Fibroblast of lung (primary cell): ENCODE measurements around the gene RNASE2. TPM values are rescaled to one million over a fixed set of nuclear protein-coding genes. Genes with fewer than 3 reads are reported as not detected.
A peak's percentile ranks its signal among the peaks of the same experiment; 100 is the strongest.
"Not testable (repeated sequence)": the region's sequence is repeated elsewhere in the genome, so short reads cannot be mapped to it uniquely, and the experiment has no call there.

Experiments used
- DNase-seq, 2 donors: peaks; one replicate each; pipeline versions ENCODE4 v3.0.0 to v3.0.0-alpha.2; 2010; ENCODE audit warnings: low read depth in 2 of 2
- H2AFZ ChIP-seq: 2 replicates; pipeline ENCODE4 v1.5.1; 2012; ENCODE audit warnings: low read length, control low read depth, inconsistent platforms
- H3K27ac ChIP-seq: 2 replicates; pipeline ENCODE4 v1.5.1; 2011; ENCODE audit warnings: low read length, control low read depth; ENCODE audit not compliant: insufficient read depth
- H3K27me3 ChIP-seq: 2 replicates; pipeline ENCODE4 v1.5.1; 2011; ENCODE audit warnings: mild to moderate bottlenecking, low read length; ENCODE audit not compliant: control insufficient read depth, insufficient read depth
- H3K36me3 ChIP-seq: 2 replicates; pipeline ENCODE4 v1.5.1; 2011; ENCODE audit warnings: low read length; ENCODE audit not compliant: control insufficient read depth, insufficient read depth
- H3K4me1 ChIP-seq: 2 replicates; pipeline ENCODE4 v1.5.1; 2011; ENCODE audit warnings: low read length; ENCODE audit not compliant: control insufficient read depth, insufficient read depth; ENCODE audit errors: extremely low read depth
- H3K4me2 ChIP-seq: 2 replicates; pipeline ENCODE4 v1.5.1; 2011; ENCODE audit warnings: low read length, control low read depth; ENCODE audit not compliant: insufficient read depth; ENCODE audit errors: extremely low read depth
- H3K4me3 ChIP-seq, 4 experiments: fragments of 200-600 bp in 1 of 4; sonication (generic) in 1 of 4; replicated peaks in 1 of 4; 2 replicates each; pipeline ENCODE4 v1.5.1; 2011 to 2016; ENCODE audit warnings: low read length in 4 of 4, low read depth in 3 of 4, mild to moderate bottlenecking in 3 of 4, control low read depth in 2 of 4, inconsistent platforms in 1 of 4, mixed read lengths in 1 of 4; ENCODE audit not compliant: insufficient read depth in 1 of 4; ENCODE audit errors: control extremely low read depth in 1 of 4
- H3K79me2 ChIP-seq: 2 replicates; pipeline ENCODE4 v1.5.1; 2012; ENCODE audit warnings: mild to moderate bottlenecking, low read length, inconsistent platforms; ENCODE audit not compliant: control insufficient read depth, insufficient read depth
- H3K9ac ChIP-seq: 2 replicates; pipeline ENCODE4 v1.5.1; 2011; ENCODE audit warnings: mild to moderate bottlenecking, low read length, control low read depth; ENCODE audit not compliant: insufficient read depth
- H3K9me3 ChIP-seq: 2 replicates; pipeline ENCODE4 v1.5.1; 2012; ENCODE audit warnings: low read depth, low read length; ENCODE audit not compliant: control insufficient read depth, insufficient read depth
- H4K20me1 ChIP-seq: 2 replicates; pipeline ENCODE4 v1.5.1; 2011; ENCODE audit warnings: low read length; ENCODE audit not compliant: control insufficient read depth, insufficient read depth; ENCODE audit errors: extremely low read depth
- EZH2 ChIP-seq: IDR thresholded peaks from 2 replicates; pipeline ENCODE4 v1.5.1; 2012; ENCODE audit warnings: low read length, control low read depth, mild to moderate bottlenecking; ENCODE audit errors: missing control alignments
- polyA plus RNA-seq, 2 donors: library from polyadenylated mRNA; depleted of rRNA in 1 of 2; stranded (reverse) in 1 of 2; unstranded in 1 of 2; fragments of >200 nt; gene quantifications; 2 replicates each; pipeline ENCODE4 v1.2.1, GENCODE V29; 2011 to 2012; ENCODE audit warnings: missing spikeins in 1 of 2
- total RNA-seq: library from RNA; depleted of rRNA; stranded (reverse); fragments of >200 nt; gene quantifications from 2 replicates; pipeline ENCODE4 v1.2.1, GENCODE V29; 2014
- TF ChIP-seq, protein P1 (sequence below), 2 donors: IDR thresholded peaks in 1 of 2; conservative IDR thresholded peaks in 1 of 2; 1 replicate in 1 of 2; 2 replicates in 1 of 2; pipeline ENCODE4 v1.5.1; 2011 to 2012; ENCODE audit warnings: low read length in 2 of 2, control low read depth in 1 of 2, inconsistent platforms in 1 of 2, low read depth in 1 of 2, mild to moderate bottlenecking in 1 of 2

Gene RNASE2
- total and polyA plus RNA-seq, 2 donors (not counting 1 experiment from before 2014, with no cell fraction given), result not detected

DNA sequence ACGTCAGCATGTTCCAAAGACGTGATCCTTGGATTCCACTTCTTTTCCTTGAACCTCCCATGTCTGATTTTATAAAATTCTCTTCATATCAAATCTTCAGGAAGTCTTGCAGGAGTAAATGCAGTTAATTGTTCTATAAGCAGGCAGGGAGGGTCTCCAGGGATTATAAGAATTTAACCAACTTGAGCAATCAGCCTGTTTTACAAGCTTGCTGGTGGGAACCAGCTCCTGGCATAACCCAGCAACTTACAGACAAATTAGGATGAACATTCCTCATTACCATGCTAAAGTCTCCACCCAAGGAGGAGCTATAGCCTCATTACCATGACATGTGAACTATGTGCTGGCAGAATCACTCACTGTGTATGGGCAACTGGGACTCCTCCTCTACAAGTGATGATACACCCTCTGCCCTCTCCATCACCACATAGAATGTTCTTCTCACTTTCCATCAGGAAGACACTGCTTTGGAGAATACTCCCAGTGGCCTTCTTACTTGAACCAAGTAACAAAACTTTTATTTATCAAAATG lies 31.5 kb upstream of the RNASE2 start:
- H3K36me3 ChIP-seq, H3K27ac ChIP-seq, H4K20me1 ChIP-seq, DNase-seq, H3K4me2 ChIP-seq, H3K9me3 ChIP-seq, H3K79me2 ChIP-seq, H3K9ac ChIP-seq, H2AFZ ChIP-seq, H3K4me1 ChIP-seq, H3K4me3 ChIP-seq, H3K27me3 ChIP-seq: not testable (repeated sequence)

DNA sequence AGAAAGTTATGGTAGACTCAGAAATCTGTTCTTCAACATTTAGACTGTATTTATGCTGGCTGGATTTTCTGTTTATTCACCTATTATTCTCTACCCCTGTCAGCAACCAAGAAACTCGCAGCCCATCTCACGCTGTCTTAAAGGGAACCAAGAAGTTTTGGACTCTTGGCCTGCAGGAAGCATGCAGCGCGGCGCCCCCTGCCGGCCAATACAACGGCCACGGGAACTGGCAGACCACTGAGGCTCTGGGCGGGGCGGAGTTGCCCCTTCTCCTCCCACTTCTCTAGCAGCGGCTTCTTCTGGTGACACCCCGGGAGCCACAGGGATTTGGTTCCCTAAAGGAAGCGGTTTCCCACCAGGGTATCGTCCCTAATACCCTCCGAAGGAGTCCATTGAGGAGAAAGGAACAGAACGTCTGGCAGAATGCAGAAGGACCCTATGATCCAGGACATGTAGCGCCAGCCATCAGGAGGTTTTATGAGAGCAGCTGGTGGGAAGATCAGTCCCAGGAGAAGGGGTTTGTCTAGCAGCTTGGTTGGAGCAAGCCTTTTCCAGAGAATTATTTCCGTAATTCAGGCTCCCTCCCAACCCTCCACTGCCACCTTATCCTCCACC lies 21.0 kb upstream of the RNASE2 start:
- Histone ChIP-seq H3K36me3 (no peaks in the 10 kb centered on the region), H3K4me2 (no peak overlapping the region), H3K79me2 (no peaks in the 10 kb centered on the region), H3K9ac (no peak overlapping the region), H4K20me1 (no peaks in the 10 kb centered on the region), H3K4me3 (no peak overlapping the region), H3K27ac (no peak overlapping the region), H3K4me1 (no peaks in the 10 kb centered on the region), H2AFZ (no peak overlapping the region), H3K9me3 (no peaks in the 10 kb centered on the region), H3K27me3 (no peaks in the 10 kb centered on the region)
- TF ChIP-seq, protein P1, sequence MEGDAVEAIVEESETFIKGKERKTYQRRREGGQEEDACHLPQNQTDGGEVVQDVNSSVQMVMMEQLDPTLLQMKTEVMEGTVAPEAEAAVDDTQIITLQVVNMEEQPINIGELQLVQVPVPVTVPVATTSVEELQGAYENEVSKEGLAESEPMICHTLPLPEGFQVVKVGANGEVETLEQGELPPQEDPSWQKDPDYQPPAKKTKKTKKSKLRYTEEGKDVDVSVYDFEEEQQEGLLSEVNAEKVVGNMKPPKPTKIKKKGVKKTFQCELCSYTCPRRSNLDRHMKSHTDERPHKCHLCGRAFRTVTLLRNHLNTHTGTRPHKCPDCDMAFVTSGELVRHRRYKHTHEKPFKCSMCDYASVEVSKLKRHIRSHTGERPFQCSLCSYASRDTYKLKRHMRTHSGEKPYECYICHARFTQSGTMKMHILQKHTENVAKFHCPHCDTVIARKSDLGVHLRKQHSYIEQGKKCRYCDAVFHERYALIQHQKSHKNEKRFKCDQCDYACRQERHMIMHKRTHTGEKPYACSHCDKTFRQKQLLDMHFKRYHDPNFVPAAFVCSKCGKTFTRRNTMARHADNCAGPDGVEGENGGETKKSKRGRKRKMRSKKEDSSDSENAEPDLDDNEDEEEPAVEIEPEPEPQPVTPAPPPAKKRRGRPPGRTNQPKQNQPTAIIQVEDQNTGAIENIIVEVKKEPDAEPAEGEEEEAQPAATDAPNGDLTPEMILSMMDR (conservative IDR thresholded peaks at IDR 0.05 in 1 of 2, IDR thresholded peaks at IDR 0.05 in 1 of 2; ENCODE audit: low read depth in 1 of 2, low read length in 2 of 2), result peak; percentile 36
- TF ChIP-seq EZH2, result no peak
- DNase-seq, result peak in 1 of 2 donors; percentile 5

DNA sequence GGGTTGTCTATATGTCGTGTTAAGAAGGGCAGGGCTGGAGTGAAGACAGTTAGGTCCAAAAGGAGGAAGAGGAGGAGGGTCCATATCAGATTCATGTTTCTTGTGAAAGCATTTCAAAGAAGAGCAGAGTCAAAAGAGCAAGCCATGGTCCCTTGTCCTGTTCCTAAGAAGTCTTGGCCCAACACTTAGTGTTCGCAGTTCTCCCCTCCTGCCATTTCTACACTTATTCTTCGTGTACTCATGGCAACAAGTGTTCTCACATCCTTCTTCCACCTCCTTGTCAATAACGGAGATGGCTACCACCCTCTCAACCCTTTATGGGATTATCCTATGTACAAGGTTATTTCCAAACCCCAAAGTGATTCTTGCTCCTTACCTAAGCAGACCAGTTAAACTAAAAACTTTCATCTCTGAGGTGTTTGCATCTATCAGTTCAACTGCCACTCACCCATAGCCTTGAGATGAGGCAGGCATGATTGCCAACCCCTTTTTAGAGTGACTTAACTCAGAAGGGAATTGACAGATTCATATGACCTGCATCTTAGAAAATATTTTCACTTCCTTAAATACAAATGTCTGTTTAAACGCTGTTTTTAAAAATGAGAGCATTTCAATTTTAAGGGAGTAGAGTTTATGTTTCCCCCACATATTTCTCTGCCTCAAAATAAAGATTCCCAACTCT lies 19.8 kb upstream of the RNASE2 start:
- Histone ChIP-seq H3K36me3 (no peaks in the 10 kb centered on the region), H2AFZ (no peak overlapping the region), H3K4me2 (no peak overlapping the region), H3K27ac (no peak overlapping the region), H3K4me3 (no peak overlapping the region), H4K20me1 (no peaks in the 10 kb centered on the region), H3K9me3 (no peaks in the 10 kb centered on the region), H3K27me3 (no peaks in the 10 kb centered on the region), H3K79me2 (no peaks in the 10 kb centered on the region), H3K9ac (no peak overlapping the region), H3K4me1 (no peaks in the 10 kb centered on the region)
- TF ChIP-seq, protein P1 (conservative IDR thresholded peaks at IDR 0.05 in 1 of 2, IDR thresholded peaks at IDR 0.05 in 1 of 2; ENCODE audit: low read depth in 1 of 2, low read length in 2 of 2), result no peak
- TF ChIP-seq EZH2, result no peak
- DNase-seq, result no peak

DNA sequence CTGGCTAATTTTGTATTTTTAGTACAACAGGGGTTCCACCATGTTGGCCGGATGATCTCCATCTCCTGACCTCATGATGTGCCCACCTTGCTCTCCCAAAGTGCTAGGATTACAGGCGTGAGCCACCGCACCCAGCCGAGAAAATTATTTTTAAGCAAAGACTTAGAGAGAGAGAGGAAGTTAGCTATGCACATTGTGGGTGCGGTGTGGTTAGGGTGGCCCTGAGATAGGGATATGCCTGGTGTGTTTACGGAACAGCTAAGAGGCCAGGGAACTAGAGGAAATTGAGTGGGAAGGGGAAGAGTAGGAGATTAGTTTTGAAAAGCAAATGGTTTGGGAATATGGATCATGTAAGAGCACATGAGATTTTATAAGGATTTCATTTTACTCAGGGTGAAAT lies 10.1 kb upstream of the RNASE2 start:
- not testable (repeated sequence) for H3K4me2 ChIP-seq, H3K27me3 ChIP-seq, H3K79me2 ChIP-seq, H3K4me3 ChIP-seq, H3K27ac ChIP-seq, H3K9ac ChIP-seq, H3K9me3 ChIP-seq, H3K4me1 ChIP-seq, H4K20me1 ChIP-seq, H3K36me3 ChIP-seq, H2AFZ ChIP-seq, DNase-seq

DNA sequence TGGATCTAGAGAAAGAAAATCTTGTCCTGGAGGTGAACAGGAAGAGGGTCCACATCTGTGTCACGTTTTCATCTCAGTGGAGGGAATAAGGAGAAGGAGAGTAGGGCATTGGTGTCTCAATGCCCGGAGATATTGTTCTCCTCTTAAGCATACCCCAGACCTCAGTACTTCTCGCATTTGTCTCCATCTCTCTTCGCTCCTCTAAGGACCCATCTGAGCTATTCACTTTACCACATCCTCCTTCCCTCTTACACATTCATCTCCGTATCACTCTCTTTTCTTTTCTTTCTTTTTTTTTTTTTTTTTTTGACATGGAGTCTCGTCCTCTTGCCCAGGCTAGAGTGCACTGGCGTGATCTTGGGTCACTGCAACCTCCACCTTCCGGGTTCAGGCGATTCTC lies 8.6 kb upstream of the RNASE2 start:
- H3K9ac ChIP-seq, H3K27ac ChIP-seq, H2AFZ ChIP-seq, H3K4me3 ChIP-seq, H3K27me3 ChIP-seq, H3K36me3 ChIP-seq, DNase-seq, H3K9me3 ChIP-seq, H3K79me2 ChIP-seq, H3K4me2 ChIP-seq, H4K20me1 ChIP-seq, H3K4me1 ChIP-seq: not testable (repeated sequence)
